Uterus (tissue), 4 donors: ENCODE data around the gene PTK7. TPM values are rescaled to one million over a fixed set of nuclear protein-coding genes. Genes with fewer than 3 reads are reported as not detected.

ENCODE experiments used
- DNase-seq, 2 donors: peaks; one replicate each; pipeline ENCODE4 v3.0.0-alpha.2; 2019 to 2020
- H3K27ac ChIP-seq, 2 donors: fragments of 200-600 bp; sonication (generic); 1 replicate in 1 of 2; 2 replicates in 1 of 2; pipeline ENCODE4 v1.5.1; 2016 to 2018
- H3K27me3 ChIP-seq, 2 donors: fragments of 200-600 bp; sonication (generic); one replicate each; pipeline ENCODE4 v1.5.1; 2018 to 2019; ENCODE audit warnings: control low read depth in 1 of 2
- H3K36me3 ChIP-seq, 2 donors: fragments of 200-600 bp; sonication (generic); one replicate each; pipeline ENCODE4 v1.5.1; 2019; ENCODE audit warnings: control low read depth in 1 of 2
- H3K4me1 ChIP-seq, 2 donors: fragments of 200-600 bp; sonication (generic); one replicate each; pipeline ENCODE4 v1.5.1; 2018 to 2019; ENCODE audit warnings: control low read depth in 1 of 2
- H3K4me3 ChIP-seq, 2 donors: fragments of 200-600 bp; sonication (generic); 1 replicate in 1 of 2; 2 replicates in 1 of 2; pipeline ENCODE4 v1.5.1; 2018 to 2019; ENCODE audit warnings: mild to moderate bottlenecking in 1 of 2
- H3K9me3 ChIP-seq, 2 donors: fragments of 200-600 bp; sonication (generic); one replicate each; pipeline ENCODE4 v1.5.1; 2019; ENCODE audit warnings: control low read depth in 1 of 2
- CTCF ChIP-seq, 4 experiments: fragments of 200-600 bp in 2 of 4; fragments of 450-650 bp in 2 of 4; sonication (generic) in 2 of 4; IDR thresholded peaks; one replicate each; pipeline ENCODE4 v1.5.1; 2016 to 2019; ENCODE audit warnings: antibody characterized with exemption in 4 of 4, mild to moderate bottlenecking in 2 of 4, moderate library complexity in 1 of 4
- POLR2A ChIP-seq, 2 donors: fragments of 450-650 bp; IDR thresholded peaks; one replicate each; pipeline ENCODE4 v1.6.1; 2016; ENCODE audit warnings: antibody characterized with exemption in 2 of 2, mild to moderate bottlenecking in 1 of 2, moderate library complexity in 1 of 2
- intact Hi-C: fragments of 100-400 bp; cut with DNase I; formaldehyde crosslinking; loops from one replicate; pipeline ENCODE4 v1.15.1; 2023; ENCODE audit warnings: low total_unique reads
- total RNA-seq, 4 donors: library from RNA; depleted of rRNA in 3 of 4; stranded (reverse); fragments of >200 nt in 3 of 4; gene quantifications; one replicate each; pipeline versions ENCODE4 v1.1.0 to v1.2.4, GENCODE V29; 2014 to 2023
- donor health status: DM: yes; HTN: yes; CAD: no.

Gene PTK7
- total RNA-seq, 4 donors from 2014 or later, result 53.8 to 247 (median 153) TPM

GRCh38 chr6:43034190-43034525, 42.0 kb upstream of the PTK7 start:
- H3K27ac ChIP-seq, result no peak overlapping the region
- H3K4me3 ChIP-seq, result no peak overlapping the region
- no peaks in the 10 kb centered on the region for H3K9me3 ChIP-seq
- TF ChIP-seq CTCF (IDR thresholded peaks at IDR 0.05) (no peak), POLR2A (IDR thresholded peaks at IDR 0.05) (no peak)
- intact Hi-C loops, result no loop called here
- no peaks in the 10 kb centered on the region for H3K4me1 ChIP-seq
- DNase-seq, result no peak
- no peaks in the 10 kb centered on the region for H3K36me3 ChIP-seq
- H3K27me3 ChIP-seq, result no peaks in the 10 kb centered on the region

- no peaks in the 10 kb centered on the region for H3K36me3 ChIP-seq
- intact Hi-C loops, result no loop called here
Measured at GRCh38 chr6:43035495-43036194, 40.5 kb upstream of the PTK7 start.

DNA sequence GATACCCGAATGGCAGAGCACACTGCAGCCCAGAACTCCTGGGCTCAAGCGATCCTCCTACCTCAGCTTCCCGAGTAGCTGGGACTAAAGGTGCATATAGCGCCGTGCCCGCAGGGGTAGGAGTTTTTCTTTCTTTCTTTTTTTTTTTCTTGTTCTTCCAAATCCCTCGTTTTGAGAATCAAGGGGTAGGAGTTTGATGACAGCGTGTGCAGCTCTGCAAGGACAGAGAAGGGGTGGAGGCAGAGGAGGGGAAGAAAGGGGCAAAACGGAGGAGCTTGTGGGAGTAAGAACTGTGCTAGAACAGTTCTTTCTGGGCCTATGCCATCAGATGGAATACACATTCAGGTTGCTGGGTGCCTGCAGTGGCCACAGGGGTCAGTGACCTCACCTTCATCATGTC, 39.4 kb upstream of the PTK7 start:
- DNase-seq, result no peak
- no peak overlapping the region for H3K27ac ChIP-seq
- no peaks in the 10 kb centered on the region for H3K9me3 ChIP-seq
- TF ChIP-seq CTCF (IDR thresholded peaks at IDR 0.05), result no peak
- intact Hi-C loops, result no loop called here
- H3K36me3 ChIP-seq, result no peaks in the 10 kb centered on the region
- no peaks in the 10 kb centered on the region for H3K27me3 ChIP-seq
- no peaks in the 10 kb centered on the region for H3K4me1 ChIP-seq
- no peak overlapping the region for H3K4me3 ChIP-seq

More at GRCh38 chr6:43035495-43036194, 40.5 kb upstream of the PTK7 start:
- no peaks in the 10 kb centered on the region for H3K4me1 ChIP-seq
- no peak overlapping the region for H3K27ac ChIP-seq
- no peaks in the 10 kb centered on the region for H3K27me3 ChIP-seq
- TF ChIP-seq POLR2A (IDR thresholded peaks at IDR 0.05) (no peak), CTCF (IDR thresholded peaks at IDR 0.05) (no peak)
- no peak for DNase-seq
- H3K4me3 ChIP-seq, result no peak overlapping the region
- H3K9me3 ChIP-seq, result no peaks in the 10 kb centered on the region

- no peaks in the 10 kb centered on the region for H3K27me3 ChIP-seq
- H3K4me1 ChIP-seq, result no peaks in the 10 kb centered on the region
- no peak for DNase-seq
- no peak overlapping the region for H3K27ac ChIP-seq
- intact Hi-C loops, result no loop called here
- H3K9me3 ChIP-seq, result no peaks in the 10 kb centered on the region
- no peaks in the 10 kb centered on the region for H3K36me3 ChIP-seq
- TF ChIP-seq POLR2A (IDR thresholded peaks at IDR 0.05) (no peak), CTCF (IDR thresholded peaks at IDR 0.05) (no peak)
- no peak overlapping the region for H3K4me3 ChIP-seq
Measured at GRCh38 chr6:43037197-43037596, 38.9 kb upstream of the PTK7 start.

DNA sequence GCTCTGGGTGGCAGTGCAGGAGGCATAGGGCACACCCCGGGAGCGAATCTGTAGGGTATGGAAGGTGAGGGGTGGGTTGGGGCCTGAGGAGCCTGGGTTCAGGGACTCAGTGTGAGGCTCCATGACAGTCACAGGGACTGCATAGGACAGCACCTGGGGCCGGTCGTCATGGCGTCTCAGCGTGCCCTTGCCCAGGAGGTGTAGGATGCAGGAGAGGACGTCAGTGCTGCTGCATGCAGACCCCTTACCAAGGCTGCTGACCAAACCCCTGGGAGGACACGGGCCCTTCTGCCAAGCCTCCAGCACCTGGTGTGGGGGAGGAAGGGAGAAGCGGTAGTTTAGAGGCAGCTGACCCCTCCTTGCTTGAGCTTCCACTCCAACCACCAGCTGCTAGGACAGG, 38.4 kb upstream of the PTK7 start:
- DNase-seq, result no peak
- intact Hi-C loops, result no loop called here
- H3K27me3 ChIP-seq, result no peaks in the 10 kb centered on the region
- H3K9me3 ChIP-seq, result no peaks in the 10 kb centered on the region
- no peak overlapping the region for H3K4me3 ChIP-seq
- no peaks in the 10 kb centered on the region for H3K4me1 ChIP-seq
- TF ChIP-seq CTCF (IDR thresholded peaks at IDR 0.05) (no peak), POLR2A (IDR thresholded peaks at IDR 0.05) (no peak)
- no peaks in the 10 kb centered on the region for H3K36me3 ChIP-seq
- no peak overlapping the region for H3K27ac ChIP-seq
